ENCODE measurements around the gene ZSCAN10. TPM values are rescaled to one million over a fixed set of nuclear protein-coding genes. Genes with fewer than 3 reads are reported as not detected.
"Not testable (repeated sequence)": the region's sequence is repeated elsewhere in the genome, so short reads cannot be mapped to it uniquely, and the experiment has no call there.

The ZSCAN10 gene
- total and polyA plus RNA-seq, 9 of the 15 experiments (the other 6 are each of a cell fraction or from before 2014, with no cell fraction given), result 0.22 TPM; not detected in 8

GRCh38 chr16:3069146-3069545, 29.9 kb downstream of the ZSCAN10 start:
- intact Hi-C loops (cut with micrococcal nuclease); H3K9ac ChIP-seq (ENCODE audit: insufficient read depth in 1 of 2, low read depth in 2 of 2, low read length in 2 of 2); ATAC-seq; H3K27me3 ChIP-seq (ENCODE audit: control insufficient read depth in 2 of 2, insufficient read depth in 2 of 2, low read length in 2 of 2); DNase-seq (ENCODE audit: extremely low read depth in 1 of 4, low spot score in 3 of 4); H3K79me2 ChIP-seq (ENCODE audit: control insufficient read depth, insufficient read depth, low read length); H3K4me2 ChIP-seq (ENCODE audit: insufficient read depth, low read length); H3K9me3 ChIP-seq (replicated peaks; ENCODE audit: control insufficient read depth, insufficient read depth, low read depth, low read length); H3K36me3 ChIP-seq (ENCODE audit: control insufficient read depth, insufficient read depth, low read length); H4K20me1 ChIP-seq (replicated peaks; ENCODE audit: control insufficient read depth, insufficient read depth, low read length); FAIRE-seq; in situ Hi-C loops (cut with MboI); H3K4me3 ChIP-seq; BruUV-seq (replicated peaks); CTCF ChIA-PET (ENCODE audit: low intra/inter-chr PET ratio); H3K9me1 ChIP-seq (ENCODE audit: control insufficient read depth, insufficient read depth, low read length); H3K27ac ChIP-seq (ENCODE audit: extremely low read depth, low read depth, low read length): not testable (repeated sequence)
- WGBS (ENCODE audit: insufficient coverage, low coverage, missing lambda C conversion rate), result 58% methylated on average over 6 of the region's 11 CpGs
- POLR2A ChIA-PET, result interaction anchor here (0.5 kb wide), 1 partner anchor 170 kb away, joined by 3 read pairs; no protein-coding TSS in a partner anchor
- Histone ChIP-seq H2AFZ (ENCODE audit: low read depth, low read length) (0 out of 2 replicates have a peak overlapping the region, but pooled peaks have one; percentile 4), H3K4me1 (replicated peaks in 1 of 2; ENCODE audit: control insufficient read depth in 2 of 2, insufficient read depth in 2 of 2, low read length in 2 of 2) (peaks cover 8 to 41% of the 10 kb centered on the region in 2 experiments; a peak in 4 of 5 replicates)

GRCh38 chr16:3068487-3068886, 30.6 kb downstream of the ZSCAN10 start:
- no peak for FAIRE-seq
- BruUV-seq (replicated peaks), result no TSS peak
- Histone ChIP-seq H3K4me1 (replicated peaks in 1 of 2; ENCODE audit: control insufficient read depth in 2 of 2, insufficient read depth in 2 of 2, low read length in 2 of 2) (peaks cover 8 to 41% of the 10 kb centered on the region in 2 experiments; a peak in 4 of 5 replicates), H4K20me1 (replicated peaks; ENCODE audit: control insufficient read depth, insufficient read depth, low read length) (no peaks in the 10 kb centered on the region), H3K36me3 (ENCODE audit: control insufficient read depth, insufficient read depth, low read length) (no peaks in the 10 kb centered on the region), H3K4me2 (ENCODE audit: insufficient read depth, low read length) (no peak overlapping the region), H3K27me3 (ENCODE audit: control insufficient read depth in 2 of 2, insufficient read depth in 2 of 2, low read length in 2 of 2) (peaks cover 0 to under 1% of the 10 kb centered on the region in 2 experiments; a peak in 1 of 5 replicates), H3K4me3 (no peak overlapping the region), H2AFZ (ENCODE audit: low read depth, low read length) (no peak overlapping the region), H3K9ac (ENCODE audit: insufficient read depth in 1 of 2, low read depth in 2 of 2, low read length in 2 of 2) (peak overlapping the region in 1 of 2 experiments; percentile 58; a peak in 1 of 4 replicates), H3K9me1 (ENCODE audit: control insufficient read depth, insufficient read depth, low read length) (no peaks in the 10 kb centered on the region), H3K79me2 (ENCODE audit: control insufficient read depth, insufficient read depth, low read length) (no peaks in the 10 kb centered on the region), H3K9me3 (replicated peaks; ENCODE audit: control insufficient read depth, insufficient read depth, low read depth, low read length) (no peaks in the 10 kb centered on the region), H3K27ac (ENCODE audit: extremely low read depth, low read depth, low read length) (no peak overlapping the region)
- intact Hi-C loops (cut with micrococcal nuclease), result no loop called here
- in situ Hi-C loops (cut with MboI), result no loop called here
- CTCF ChIA-PET (ENCODE audit: low intra/inter-chr PET ratio), result no interaction called here
- no peak for DNase-seq (ENCODE audit: extremely low read depth in 1 of 4, low spot score in 3 of 4)
- no peak for ATAC-seq
- WGBS (ENCODE audit: insufficient coverage, low coverage, missing lambda C conversion rate), result 53% methylated on average over 4 of the region's 4 CpGs
- POLR2A ChIA-PET, result interaction anchor here (0.5 kb wide), 1 partner anchor 169 kb away, joined by 3 read pairs; no protein-coding TSS in a partner anchor
- TF ChIP-seq, protein P1, sequence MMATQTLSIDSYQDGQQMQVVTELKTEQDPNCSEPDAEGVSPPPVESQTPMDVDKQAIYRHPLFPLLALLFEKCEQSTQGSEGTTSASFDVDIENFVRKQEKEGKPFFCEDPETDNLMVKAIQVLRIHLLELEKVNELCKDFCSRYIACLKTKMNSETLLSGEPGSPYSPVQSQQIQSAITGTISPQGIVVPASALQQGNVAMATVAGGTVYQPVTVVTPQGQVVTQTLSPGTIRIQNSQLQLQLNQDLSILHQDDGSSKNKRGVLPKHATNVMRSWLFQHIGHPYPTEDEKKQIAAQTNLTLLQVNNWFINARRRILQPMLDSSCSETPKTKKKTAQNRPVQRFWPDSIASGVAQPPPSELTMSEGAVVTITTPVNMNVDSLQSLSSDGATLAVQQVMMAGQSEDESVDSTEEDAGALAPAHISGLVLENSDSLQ (IDR thresholded peaks at IDR 0.05), result no peak
- TF ChIP-seq RB1 (IDR thresholded peaks at IDR 0.05; ENCODE audit: low read depth), result no peak
- no peak for TF ChIP-seq NR4A1 (CRISPR knock-in tag; IDR thresholded peaks at IDR 0.05)
- TF ChIP-seq NR4A1 (tag; IDR thresholded peaks at IDR 0.05), result no peak
- no peak for TF ChIP-seq MYNN (IDR thresholded peaks at IDR 0.05)
- TF ChIP-seq MYNN (CRISPR knock-in tag; IDR thresholded peaks at IDR 0.05), result no peak
- TF ChIP-seq, protein P2, sequence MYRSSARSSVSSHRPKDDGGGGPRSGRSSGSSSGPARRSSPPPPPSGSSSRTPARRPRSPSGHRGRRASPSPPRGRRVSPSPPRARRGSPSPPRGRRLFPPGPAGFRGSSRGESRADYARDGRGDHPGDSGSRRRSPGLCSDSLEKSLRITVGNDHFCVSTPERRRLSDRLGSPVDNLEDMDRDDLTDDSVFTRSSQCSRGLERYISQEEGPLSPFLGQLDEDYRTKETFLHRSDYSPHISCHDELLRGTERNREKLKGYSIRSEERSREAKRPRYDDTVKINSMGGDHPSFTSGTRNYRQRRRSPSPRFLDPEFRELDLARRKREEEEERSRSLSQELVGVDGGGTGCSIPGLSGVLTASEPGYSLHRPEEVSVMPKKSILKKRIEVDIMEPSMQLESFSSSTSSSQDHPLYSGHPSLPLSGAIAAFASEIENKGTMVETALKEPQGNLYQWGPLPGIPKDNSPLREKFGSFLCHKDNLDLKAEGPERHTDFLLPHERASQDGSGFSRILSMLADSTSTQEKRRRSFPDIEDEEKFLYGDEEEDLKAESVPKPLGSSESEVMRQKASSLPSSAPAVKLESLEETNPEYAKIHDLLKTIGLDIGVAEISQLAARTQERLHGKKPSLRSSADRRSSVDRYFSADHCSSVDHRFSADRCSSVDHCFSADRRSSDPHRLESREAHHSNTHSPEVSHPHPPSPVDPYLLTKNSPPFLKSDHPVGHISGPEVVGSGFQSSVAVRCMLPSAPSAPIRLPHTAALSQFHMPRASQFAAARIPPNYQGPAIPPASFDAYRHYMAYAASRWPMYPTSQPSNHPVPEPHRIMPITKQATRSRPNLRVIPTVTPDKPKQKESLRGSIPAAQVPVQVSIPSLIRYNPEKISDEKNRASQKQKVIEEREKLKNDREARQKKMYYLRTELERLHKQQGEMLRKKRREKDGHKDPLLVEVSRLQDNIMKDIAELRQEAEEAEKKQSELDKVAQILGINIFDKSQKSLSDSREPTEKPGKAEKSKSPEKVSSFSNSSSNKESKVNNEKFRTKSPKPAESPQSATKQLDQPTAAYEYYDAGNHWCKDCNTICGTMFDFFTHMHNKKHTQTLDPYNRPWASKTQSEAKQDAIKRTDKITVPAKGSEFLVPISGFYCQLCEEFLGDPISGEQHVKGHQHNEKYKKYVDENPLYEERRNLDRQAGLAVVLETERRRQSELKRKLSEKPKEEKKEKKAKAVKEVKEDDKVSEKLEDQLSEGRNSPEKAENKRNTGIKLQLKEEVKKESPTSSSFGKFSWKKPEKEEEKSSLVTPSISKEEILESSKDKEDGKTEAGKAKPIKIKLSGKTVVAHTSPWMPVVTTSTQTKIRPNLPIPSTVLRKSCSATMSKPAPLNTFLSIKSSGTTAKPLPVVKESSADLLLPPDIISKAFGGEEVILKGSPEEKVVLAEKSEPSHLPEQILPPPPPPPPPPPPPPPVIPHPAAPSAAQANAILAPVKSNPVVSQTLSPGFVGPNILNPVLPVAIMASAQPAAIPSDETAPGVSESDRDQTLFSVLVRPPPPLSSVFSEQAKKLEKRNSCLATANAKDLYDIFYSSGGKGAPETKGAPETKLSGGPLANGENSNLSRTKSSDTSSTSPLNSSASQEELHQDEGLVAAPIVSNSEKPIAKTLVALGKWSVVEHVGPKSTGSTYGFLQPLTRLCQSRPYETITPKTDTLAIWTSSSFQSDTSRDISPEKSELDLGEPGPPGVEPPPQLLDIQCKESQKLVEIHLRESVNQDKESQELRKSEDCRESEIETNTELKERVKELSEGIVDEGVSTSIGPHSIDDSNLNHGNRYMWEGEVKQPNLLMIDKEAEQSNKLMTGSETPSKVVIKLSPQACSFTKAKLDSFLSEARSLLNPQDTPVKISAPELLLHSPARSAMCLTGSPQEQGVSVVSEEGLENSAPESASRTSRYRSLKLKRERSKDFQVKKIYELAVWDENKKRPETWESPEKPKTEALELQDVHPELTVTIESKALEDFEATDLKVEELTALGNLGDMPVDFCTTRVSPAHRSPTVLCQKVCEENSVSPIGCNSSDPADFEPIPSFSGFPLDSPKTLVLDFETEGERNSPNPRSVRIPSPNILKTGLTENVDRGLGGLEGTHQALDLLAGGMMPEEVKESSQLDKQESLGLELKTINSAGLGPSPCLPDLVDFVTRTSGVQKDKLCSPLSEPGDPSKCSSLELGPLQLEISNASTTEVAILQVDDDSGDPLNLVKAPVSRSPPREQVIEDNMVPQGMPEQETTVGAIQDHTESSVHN (IDR thresholded peaks at IDR 0.05; ENCODE audit: borderline replicate concordance in 1 of 2, low read depth in 1 of 2), result no peak
